ENCODE measurements around the gene ITGB1BP1. TPM values are rescaled to one million over a fixed set of nuclear protein-coding genes. Genes with fewer than 3 reads are reported as not detected.
A peak's percentile ranks its signal among the peaks of the same experiment; 100 is the strongest.

ITGB1BP1 gene, protein sequence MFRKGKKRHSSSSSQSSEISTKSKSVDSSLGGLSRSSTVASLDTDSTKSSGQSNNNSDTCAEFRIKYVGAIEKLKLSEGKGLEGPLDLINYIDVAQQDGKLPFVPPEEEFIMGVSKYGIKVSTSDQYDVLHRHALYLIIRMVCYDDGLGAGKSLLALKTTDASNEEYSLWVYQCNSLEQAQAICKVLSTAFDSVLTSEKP
- total RNA-seq (10 to 100 TPM; 31.3 to 38.1 TPM), polyA plus RNA-seq (ENCODE audit: insufficient read depth, low read depth, low replicate concordance) (45.6 TPM)
- long read RNA-seq, donor 1, full-length matches to known transcripts, result 16 of 16 reads
- long read RNA-seq, donor 1, partial matches to known transcripts, result 0 of 16 reads
- long read RNA-seq, donor 1, other reads (novel, unspliced or antisense), result 0 of 16 reads
- long read RNA-seq, donor 2, transcript ITGB1BP1-202 (7 exons, 1,963 nt), result major isoform, 6 of 6 reads
- long read RNA-seq, donor 2, partial matches to known transcripts, result 0 of 6 reads
- long read RNA-seq, donor 2, other reads (novel, unspliced or antisense), result 0 of 6 reads

DNA sequence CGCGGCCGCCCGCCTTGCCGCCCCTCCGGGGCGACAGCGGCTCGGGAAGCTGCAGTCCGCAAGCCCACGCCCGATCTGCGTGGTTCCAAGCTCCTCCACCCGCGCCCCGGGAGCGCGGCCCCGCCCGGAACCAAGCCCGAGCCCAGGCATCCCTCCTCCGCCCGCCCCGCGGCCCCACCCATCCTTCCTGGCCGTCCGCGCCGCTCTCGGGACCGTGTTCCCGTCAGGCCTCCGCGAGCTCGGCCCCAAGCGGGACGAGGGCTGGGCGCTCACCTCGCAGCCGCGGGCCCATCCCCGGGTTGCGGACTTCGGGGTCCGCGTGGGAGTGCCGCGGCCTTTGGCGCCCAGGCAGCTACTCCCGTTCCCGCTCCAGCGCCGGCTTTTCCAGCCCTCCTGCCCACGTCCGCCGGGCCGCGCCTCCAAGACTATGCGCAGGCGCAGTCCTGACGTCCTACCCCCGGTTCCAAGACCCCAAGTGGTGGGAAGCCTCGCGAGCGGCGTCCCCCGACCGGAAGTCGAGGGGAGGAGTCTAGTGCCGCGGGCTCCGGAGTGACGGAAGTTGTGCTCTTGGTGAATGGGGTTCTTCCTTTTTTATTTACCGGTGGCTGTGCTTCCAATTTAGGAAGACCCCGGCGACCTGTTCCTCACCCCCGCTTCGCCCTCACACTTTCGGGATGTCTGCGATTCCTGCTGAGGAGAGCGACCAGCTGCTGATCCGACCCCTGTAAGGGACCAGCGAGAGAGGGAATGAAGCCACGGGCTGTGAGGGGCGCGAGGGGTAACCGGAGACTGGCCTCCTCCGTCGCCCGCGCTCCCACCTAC, at the start of gene ITGB1BP1, which contains the start of gene CPSF3:
Gene ITGB1BP1, minus strand, starts transcription at position 429 of the 822 bp plus-strand sequence. CDS start 4,831 bp downstream, outside the sequence.
Gene CPSF3, plus strand, starts transcription at position 555 of the 822 bp plus-strand sequence. Its CDS starts 120 bp downstream, at position 675.
- Histone ChIP-seq H3K9me3 (no peaks in the 10 kb centered on the region), H3K27ac (peak within 1 kb of the TSS; percentile 88 to 94), H3K4me1 (peaks cover 5% of the 10 kb centered on the region), H3K27me3 (no peaks in the 10 kb centered on the region), H3K4me3 (peak within 1 kb of the TSS; percentile 80 to 94), H3K36me3 (ENCODE audit: low read depth, missing control alignments) (no peaks in the 10 kb centered on the region)
- intact Hi-C loops (cut with DNase I; ENCODE audit: low total_unique reads), result no loop called here
- WGBS, 2 donors, result 0% methylated on average over 19 to 27 of the region's 91 CpGs
- no peak for TF ChIP-seq POLR2A (IDR thresholded peaks at IDR 0.05)
- TF ChIP-seq, protein P1, sequence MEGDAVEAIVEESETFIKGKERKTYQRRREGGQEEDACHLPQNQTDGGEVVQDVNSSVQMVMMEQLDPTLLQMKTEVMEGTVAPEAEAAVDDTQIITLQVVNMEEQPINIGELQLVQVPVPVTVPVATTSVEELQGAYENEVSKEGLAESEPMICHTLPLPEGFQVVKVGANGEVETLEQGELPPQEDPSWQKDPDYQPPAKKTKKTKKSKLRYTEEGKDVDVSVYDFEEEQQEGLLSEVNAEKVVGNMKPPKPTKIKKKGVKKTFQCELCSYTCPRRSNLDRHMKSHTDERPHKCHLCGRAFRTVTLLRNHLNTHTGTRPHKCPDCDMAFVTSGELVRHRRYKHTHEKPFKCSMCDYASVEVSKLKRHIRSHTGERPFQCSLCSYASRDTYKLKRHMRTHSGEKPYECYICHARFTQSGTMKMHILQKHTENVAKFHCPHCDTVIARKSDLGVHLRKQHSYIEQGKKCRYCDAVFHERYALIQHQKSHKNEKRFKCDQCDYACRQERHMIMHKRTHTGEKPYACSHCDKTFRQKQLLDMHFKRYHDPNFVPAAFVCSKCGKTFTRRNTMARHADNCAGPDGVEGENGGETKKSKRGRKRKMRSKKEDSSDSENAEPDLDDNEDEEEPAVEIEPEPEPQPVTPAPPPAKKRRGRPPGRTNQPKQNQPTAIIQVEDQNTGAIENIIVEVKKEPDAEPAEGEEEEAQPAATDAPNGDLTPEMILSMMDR (IDR thresholded peaks at IDR 0.05), result peak in 2 of 3 experiments; percentile 5
- DNase-seq, result peak; percentile 97

DNA sequence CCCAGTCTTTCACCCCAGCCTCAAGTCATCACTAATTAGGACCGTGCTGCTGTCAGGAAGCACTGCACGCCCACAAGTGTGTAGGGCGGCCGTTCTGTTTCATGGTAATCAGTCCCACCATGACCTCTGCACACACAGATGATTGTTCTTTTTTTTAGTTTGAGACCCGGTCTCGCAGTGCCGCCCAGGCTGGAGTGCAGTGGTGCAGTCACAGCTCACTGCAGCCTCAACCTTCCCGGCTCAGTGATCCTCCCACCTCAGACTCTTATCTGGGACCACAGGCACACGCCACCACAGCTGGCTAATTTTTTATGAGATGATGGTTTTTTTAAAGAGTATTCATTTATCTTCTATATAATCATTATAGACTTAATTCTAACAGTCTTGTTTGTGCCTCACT, 49.2 kb upstream of the ITGB1BP1 start:
- no peaks in the 10 kb centered on the region for H3K27me3 ChIP-seq
- H3K4me3 ChIP-seq, result no peak overlapping the region
- H3K36me3 ChIP-seq (ENCODE audit: low read depth, missing control alignments), result no peaks in the 10 kb centered on the region
- H3K27ac ChIP-seq, result no peak overlapping the region
- H3K9me3 ChIP-seq, result no peaks in the 10 kb centered on the region
- no peak for DNase-seq
- WGBS, 2 donors, result 89 to 94% methylated on average over 9 of the region's 9 CpGs
- peaks cover 21% of the 10 kb centered on the region for H3K4me1 ChIP-seq
- intact Hi-C loops (cut with DNase I; ENCODE audit: low total_unique reads), result no loop called here
- no peak for TF ChIP-seq POLR2A (IDR thresholded peaks at IDR 0.05)
- TF ChIP-seq, protein P1 (IDR thresholded peaks at IDR 0.05), result no peak

GRCh38 chr2:9471206-9471605, 47.9 kb upstream of the ITGB1BP1 start:
- Histone ChIP-seq H3K4me1 (peaks cover 20% of the 10 kb centered on the region), H3K9me3 (no peaks in the 10 kb centered on the region), H3K27ac (no peak overlapping the region), H3K4me3 (no peak overlapping the region), H3K36me3 (ENCODE audit: low read depth, missing control alignments) (no peaks in the 10 kb centered on the region), H3K27me3 (no peaks in the 10 kb centered on the region)
- 87 to 89% methylated on average over 5 of the region's 5 CpGs for WGBS, 2 donors
- intact Hi-C loops (cut with DNase I; ENCODE audit: low total_unique reads), result no loop called here
- TF ChIP-seq POLR2A (IDR thresholded peaks at IDR 0.05), result no peak
- TF ChIP-seq, protein P1 (IDR thresholded peaks at IDR 0.05), result no peak
- no peak for DNase-seq

DNA sequence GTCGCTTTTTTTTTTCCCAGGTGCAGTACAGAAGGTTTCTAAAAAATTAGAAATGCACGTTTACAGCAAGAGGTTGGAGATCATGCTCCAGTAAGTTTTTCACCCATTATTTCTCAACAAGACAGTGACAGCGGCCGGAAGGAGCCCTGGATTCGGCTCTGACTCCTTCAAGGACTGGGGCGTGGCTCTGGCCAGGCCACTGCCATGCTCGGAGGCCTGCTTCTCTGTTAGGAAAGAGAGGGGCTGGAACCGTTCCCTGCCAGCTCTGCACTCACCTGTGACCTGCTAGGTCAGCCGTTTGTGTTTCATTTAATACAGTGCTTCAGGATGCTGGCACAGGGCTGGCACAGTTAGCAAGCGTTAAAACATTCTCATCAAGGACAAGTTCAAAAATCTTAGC, 44.4 kb upstream of the ITGB1BP1 start:
- 79 to 87% methylated on average over 10 of the region's 10 CpGs for WGBS, 2 donors
- TF ChIP-seq, protein P1 (IDR thresholded peaks at IDR 0.05), result no peak
- no peak for TF ChIP-seq POLR2A (IDR thresholded peaks at IDR 0.05)
- H3K27me3 ChIP-seq, result no peaks in the 10 kb centered on the region
- no peak overlapping the region for H3K4me3 ChIP-seq
- H3K4me1 ChIP-seq, result no peaks in the 10 kb centered on the region
- no peaks in the 10 kb centered on the region for H3K9me3 ChIP-seq
- intact Hi-C loops (cut with DNase I; ENCODE audit: low total_unique reads), result no loop called here
- no peak overlapping the region for H3K27ac ChIP-seq
- no peak for DNase-seq
- no peaks in the 10 kb centered on the region for H3K36me3 ChIP-seq (ENCODE audit: low read depth, missing control alignments)
